Measurements from ENCODE around the gene ARSG. TPM values are rescaled to one million over a fixed set of nuclear protein-coding genes. Genes with fewer than 3 reads are reported as not detected.
A peak's percentile ranks its signal among the peaks of the same experiment; 100 is the strongest.

ARSG gene
- total and polyA plus RNA-seq, 2 experiments from 2014 or later: 5.6 to 15.4 TPM

DNA sequence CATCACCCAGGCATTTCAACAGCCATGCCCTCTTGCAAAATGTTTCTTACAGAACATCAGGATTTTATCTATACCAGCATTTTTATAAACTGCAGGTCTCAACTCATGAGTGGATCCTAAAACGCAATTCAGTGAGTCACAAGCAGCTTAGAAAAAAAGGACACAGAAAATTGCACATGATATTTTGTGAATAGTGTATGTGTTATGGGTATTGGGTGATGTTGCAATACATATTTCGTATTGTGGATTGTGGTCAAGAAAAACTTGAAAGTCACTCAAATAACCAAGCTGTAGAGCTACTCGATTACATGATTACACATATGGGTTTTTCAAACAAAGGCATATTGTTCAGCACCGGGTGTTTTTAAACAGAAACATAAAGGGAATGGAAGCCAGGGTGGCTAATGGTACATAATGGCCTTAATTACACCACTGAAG, 164.6 kb downstream of the ARSG start:
- no peaks in the 10 kb centered on the region for H3K27me3 ChIP-seq
- no peak overlapping the region for H3K4me3 ChIP-seq
- H3K9me3 ChIP-seq (ENCODE audit: low read depth): no peaks in the 10 kb centered on the region
- peaks cover 13% of the 10 kb centered on the region for H3K4me1 ChIP-seq (ENCODE audit: low read depth)
- no peaks in the 10 kb centered on the region for H3K36me3 ChIP-seq
- TF ChIP-seq, protein P1, sequence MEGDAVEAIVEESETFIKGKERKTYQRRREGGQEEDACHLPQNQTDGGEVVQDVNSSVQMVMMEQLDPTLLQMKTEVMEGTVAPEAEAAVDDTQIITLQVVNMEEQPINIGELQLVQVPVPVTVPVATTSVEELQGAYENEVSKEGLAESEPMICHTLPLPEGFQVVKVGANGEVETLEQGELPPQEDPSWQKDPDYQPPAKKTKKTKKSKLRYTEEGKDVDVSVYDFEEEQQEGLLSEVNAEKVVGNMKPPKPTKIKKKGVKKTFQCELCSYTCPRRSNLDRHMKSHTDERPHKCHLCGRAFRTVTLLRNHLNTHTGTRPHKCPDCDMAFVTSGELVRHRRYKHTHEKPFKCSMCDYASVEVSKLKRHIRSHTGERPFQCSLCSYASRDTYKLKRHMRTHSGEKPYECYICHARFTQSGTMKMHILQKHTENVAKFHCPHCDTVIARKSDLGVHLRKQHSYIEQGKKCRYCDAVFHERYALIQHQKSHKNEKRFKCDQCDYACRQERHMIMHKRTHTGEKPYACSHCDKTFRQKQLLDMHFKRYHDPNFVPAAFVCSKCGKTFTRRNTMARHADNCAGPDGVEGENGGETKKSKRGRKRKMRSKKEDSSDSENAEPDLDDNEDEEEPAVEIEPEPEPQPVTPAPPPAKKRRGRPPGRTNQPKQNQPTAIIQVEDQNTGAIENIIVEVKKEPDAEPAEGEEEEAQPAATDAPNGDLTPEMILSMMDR (IDR thresholded peaks at IDR 0.05; ENCODE audit: low read depth, low read length): no peak
- H3K27ac ChIP-seq: no peak overlapping the region
- peak in 1 of 2 donors; percentile 95 for DNase-seq (ENCODE audit: low read depth in 1 of 2, low spot score in 1 of 2)

DNA sequence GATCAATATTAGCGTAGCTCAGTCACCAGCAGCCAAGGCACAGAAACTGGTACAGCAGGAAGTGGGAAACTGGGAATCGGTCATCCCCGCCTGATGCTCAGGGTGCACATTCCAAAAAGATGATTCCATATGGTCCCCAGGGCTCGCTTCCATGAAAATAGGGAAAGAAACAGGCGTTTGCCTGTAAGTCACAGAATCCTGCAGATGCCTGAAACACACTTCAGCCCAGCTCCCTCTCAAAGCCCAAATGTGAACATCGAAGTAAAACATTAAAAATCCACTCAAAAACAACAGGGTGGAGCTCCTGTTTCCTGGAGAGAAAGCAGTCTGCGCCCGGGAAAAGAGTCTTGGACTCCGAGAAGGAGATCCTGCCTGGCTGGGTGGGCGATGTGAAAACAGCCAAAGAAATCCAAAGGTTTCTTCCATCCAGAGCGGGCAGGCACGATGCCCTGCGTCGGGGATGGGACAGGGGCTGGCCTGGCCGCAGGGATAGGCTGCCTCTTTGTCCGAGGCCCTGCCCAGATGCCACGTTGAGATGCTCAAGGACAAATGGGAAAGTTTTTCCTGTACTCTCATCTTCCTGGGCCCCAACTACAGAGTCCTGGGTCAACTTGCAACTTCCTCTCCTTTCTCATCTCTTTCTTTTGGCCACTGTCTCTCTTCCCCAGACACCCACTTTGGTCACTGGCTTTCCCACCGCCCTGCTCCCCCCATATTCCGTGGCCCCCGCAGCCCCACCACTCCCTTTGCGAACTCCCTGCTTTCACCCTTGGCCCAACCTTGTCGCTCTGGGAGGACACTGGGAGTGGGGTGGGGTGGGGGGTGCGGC, 165.3 kb downstream of the ARSG start:
- DNase-seq (ENCODE audit: low read depth in 1 of 2, low spot score in 1 of 2): peak; percentile 90 to 95
- Histone ChIP-seq H3K4me1 (ENCODE audit: low read depth) (peaks cover 19% of the 10 kb centered on the region), H3K9me3 (ENCODE audit: low read depth) (no peaks in the 10 kb centered on the region), H3K36me3 (no peaks in the 10 kb centered on the region), H3K4me3 (peak overlapping the region; percentile 65), H3K27ac (peak overlapping the region; percentile 69), H3K27me3 (no peaks in the 10 kb centered on the region)
- TF ChIP-seq, protein P1 (IDR thresholded peaks at IDR 0.05; ENCODE audit: low read depth, low read length): no peak

DNA sequence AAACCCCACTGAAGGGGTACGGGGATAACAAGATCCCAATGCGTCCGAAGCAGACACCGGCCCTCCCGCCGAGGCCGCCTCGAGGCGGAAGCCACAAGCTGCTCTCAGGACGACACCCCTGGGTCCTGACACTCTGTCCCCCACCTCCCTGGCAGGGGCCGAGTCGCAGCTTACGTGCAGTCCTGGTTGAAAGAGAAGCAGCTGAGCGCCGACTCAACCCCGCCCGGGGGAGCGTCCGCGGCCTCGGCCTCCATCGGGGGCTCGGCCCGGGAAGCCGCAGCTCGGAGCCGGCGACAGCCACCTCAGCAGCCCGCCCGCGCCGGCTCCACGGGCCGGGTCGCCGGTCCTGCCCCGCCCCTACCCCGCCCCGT, 165.9 kb downstream of the ARSG start, which contains the start of gene WIPI1:
TSS of gene WIPI1 (minus strand) at position 329 of the 371 bp plus-strand sequence. CDS start at position 254, 75 bp downstream.
- no peak for DNase-seq (ENCODE audit: low read depth in 1 of 2, low spot score in 1 of 2)
- Histone ChIP-seq H3K27me3 (no peaks in the 10 kb centered on the region), H3K36me3 (no peaks in the 10 kb centered on the region), H3K27ac (peak within 1 kb of the TSS; percentile 69), H3K4me3 (peak within 1 kb of the TSS; percentile 65), H3K9me3 (ENCODE audit: low read depth) (no peaks in the 10 kb centered on the region), H3K4me1 (ENCODE audit: low read depth) (peaks cover 23% of the 10 kb centered on the region)
- TF ChIP-seq, protein P1 (IDR thresholded peaks at IDR 0.05; ENCODE audit: low read depth, low read length): no peak

DNA sequence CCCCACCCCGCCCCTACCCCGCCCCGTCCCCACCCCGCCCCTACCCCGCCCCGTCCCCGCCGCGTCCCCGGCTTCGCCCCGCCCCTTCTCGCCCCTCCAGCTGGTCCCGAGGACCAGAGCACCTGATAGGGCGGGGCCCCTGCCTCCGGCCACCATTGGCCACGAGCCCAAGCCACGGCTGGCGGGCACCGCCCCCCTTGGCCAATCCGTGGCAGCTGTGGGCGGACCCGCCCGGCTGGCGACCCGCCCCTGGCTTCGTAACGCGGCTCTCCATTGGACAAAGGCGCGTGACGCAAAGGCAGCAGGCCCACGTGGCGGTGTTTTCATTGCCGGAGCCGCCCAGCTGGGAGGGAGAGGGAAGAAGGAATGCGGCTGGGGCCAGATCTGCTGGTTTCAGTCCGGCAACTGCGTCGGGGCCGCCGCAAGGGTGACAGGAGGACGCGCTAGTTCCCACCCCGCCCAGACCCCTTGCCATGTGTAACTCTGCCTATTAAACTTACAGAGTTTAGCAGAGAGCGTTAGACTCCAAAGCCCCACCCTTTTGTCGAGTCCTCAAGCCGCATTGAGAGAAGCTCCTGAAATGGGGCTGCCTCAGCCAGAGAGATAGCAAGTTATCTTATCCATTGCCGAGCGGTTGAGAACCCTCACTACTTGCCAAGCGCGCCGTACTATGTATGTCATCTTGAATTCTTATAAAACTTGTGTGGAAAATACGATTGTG, 166.4 kb downstream of the ARSG start:
- H3K27me3 ChIP-seq: no peaks in the 10 kb centered on the region
- DNase-seq (ENCODE audit: low read depth in 1 of 2, low spot score in 1 of 2): peak; percentile 99 to 100
- H3K9me3 ChIP-seq (ENCODE audit: low read depth): no peaks in the 10 kb centered on the region
- H3K36me3 ChIP-seq: no peaks in the 10 kb centered on the region
- peak overlapping the region; percentile 66 for H3K27ac ChIP-seq
- TF ChIP-seq, protein P1 (IDR thresholded peaks at IDR 0.05; ENCODE audit: low read depth, low read length): no peak
- H3K4me3 ChIP-seq: peak overlapping the region; percentile 65
- peaks cover 29% of the 10 kb centered on the region for H3K4me1 ChIP-seq (ENCODE audit: low read depth)

DNA sequence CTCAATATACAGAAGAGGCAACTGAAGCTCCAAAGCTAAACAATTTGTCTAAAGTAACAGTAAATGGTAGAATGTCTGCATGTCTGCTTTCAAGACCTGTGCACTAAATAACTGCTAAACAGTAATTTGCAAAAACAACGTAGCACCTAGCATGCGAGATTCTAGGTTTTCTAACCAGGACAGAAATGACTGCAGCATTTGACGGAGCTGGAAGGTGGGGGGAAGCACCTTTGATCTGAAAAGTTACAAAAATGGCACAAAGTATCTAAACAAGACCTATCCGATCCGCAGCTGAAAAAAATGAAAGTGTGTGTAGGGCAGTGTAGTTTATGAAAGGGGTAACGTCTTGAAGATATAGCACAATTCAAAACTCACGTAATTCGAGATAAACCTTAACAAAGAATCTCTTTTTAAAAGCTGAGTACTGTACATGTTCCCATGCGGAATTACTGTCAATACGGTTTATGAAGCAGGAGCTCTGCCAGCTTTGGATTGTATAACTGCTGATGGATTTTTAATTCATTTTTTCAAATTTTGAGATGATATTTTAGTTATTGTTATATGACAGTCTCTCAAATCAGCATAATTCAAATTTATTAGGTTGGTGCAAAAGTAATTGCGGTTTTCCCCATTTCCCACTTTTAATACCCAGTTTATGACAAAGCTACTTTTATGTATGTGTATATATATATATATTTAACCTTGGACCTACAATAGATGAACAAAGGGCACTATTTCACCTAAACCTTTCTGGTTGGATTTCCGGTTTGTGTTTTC, 167.2 kb downstream of the ARSG start:
- TF ChIP-seq, protein P1 (IDR thresholded peaks at IDR 0.05; ENCODE audit: low read depth, low read length): no peak
- Histone ChIP-seq H3K27ac (peak overlapping the region; percentile 66), H3K9me3 (ENCODE audit: low read depth) (no peaks in the 10 kb centered on the region)

More for the DNA sequence above, 167.2 kb downstream of the ARSG start:
- no peak for DNase-seq (ENCODE audit: low read depth in 1 of 2, low spot score in 1 of 2)
- Histone ChIP-seq H3K4me3 (peak overlapping the region; percentile 31), H3K27me3 (no peaks in the 10 kb centered on the region), H3K36me3 (no peaks in the 10 kb centered on the region), H3K4me1 (ENCODE audit: low read depth) (peaks cover 31% of the 10 kb centered on the region)
